ENCODE data around the gene GHSR.

GHSR gene

DNA sequence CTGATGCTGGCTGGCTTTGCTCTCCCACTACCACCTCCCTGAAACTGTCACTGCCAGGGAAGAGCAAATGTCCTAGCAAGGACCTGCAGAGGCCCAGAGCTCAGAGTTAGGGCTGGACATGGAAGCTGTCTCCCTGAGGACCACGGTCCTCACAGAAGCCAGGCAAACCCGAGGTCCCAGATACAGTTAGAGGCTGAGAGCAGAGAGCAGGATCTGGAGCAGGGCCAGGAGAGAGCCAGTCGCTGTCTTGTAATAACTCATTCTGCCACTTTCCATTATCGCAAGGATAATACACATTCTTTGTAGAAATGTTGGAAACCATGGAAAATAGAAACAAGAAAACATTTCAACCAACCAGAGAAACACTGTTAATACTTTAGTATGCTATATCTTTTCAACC lies 10.1 kb downstream of the GHSR start:
- FAIRE-seq, result no peak
- TF ChIP-seq, protein P1, sequence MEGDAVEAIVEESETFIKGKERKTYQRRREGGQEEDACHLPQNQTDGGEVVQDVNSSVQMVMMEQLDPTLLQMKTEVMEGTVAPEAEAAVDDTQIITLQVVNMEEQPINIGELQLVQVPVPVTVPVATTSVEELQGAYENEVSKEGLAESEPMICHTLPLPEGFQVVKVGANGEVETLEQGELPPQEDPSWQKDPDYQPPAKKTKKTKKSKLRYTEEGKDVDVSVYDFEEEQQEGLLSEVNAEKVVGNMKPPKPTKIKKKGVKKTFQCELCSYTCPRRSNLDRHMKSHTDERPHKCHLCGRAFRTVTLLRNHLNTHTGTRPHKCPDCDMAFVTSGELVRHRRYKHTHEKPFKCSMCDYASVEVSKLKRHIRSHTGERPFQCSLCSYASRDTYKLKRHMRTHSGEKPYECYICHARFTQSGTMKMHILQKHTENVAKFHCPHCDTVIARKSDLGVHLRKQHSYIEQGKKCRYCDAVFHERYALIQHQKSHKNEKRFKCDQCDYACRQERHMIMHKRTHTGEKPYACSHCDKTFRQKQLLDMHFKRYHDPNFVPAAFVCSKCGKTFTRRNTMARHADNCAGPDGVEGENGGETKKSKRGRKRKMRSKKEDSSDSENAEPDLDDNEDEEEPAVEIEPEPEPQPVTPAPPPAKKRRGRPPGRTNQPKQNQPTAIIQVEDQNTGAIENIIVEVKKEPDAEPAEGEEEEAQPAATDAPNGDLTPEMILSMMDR (IDR thresholded peaks at IDR 0.05; ENCODE audit: insufficient read depth, missing control alignments), result no peak
- no peak for DNase-seq (ENCODE audit: insufficient read length, low spot score)

DNA sequence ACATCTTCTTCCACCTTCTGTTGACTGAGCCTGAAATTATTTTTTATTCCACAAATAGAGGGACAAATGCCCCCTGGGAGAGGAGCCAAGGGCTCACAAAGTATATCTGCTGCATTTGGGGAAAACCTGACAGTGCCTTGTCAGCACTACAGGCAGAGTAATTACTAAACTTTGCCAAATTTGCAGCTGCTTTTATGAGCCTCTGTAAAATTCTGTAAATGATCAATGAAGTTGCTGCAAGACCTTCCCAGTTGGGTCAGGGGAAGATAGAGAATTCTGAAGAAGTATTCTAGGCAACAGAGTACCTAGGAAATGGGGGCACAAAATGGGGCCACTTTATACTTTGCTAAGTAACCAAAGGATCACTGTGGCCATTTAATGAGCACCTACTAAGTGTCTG lies 10.5 kb downstream of the GHSR start:
- DNase-seq (ENCODE audit: insufficient read length, low spot score), result no peak
- TF ChIP-seq, protein P1 (IDR thresholded peaks at IDR 0.05; ENCODE audit: insufficient read depth, missing control alignments), result no peak

DNA sequence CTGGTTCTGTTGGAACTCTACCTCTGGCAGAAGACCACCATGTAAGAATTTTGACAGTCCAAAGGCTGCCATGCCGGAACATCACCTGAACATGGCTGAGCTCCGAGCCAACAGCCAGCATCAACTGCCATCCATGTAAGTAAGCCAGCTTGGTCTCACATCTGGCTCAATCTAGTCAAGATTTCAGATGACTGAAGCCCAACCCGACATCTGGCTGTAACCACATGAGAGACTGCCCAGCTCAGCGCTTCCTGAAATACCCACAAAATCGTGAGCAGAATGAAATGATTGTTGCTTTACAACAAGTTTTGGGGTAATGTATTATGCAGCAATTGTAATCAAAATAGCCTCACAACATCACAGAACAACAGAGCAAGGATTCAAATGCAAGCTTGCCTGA lies 32.9 kb downstream of the GHSR start:
- TF ChIP-seq, protein P1 (IDR thresholded peaks at IDR 0.05; ENCODE audit: insufficient read depth, missing control alignments), result no peak
- no peak for DNase-seq (ENCODE audit: insufficient read length, low spot score)

More for the DNA sequence above, 10.5 kb downstream of the GHSR start:
- FAIRE-seq, result no peak

GRCh38 chr3:172411478-172411947 lies 36.7 kb downstream of the GHSR start:
- no peak for DNase-seq (ENCODE audit: insufficient read length, low spot score)
- no peak for FAIRE-seq
- TF ChIP-seq, protein P1 (IDR thresholded peaks at IDR 0.05; ENCODE audit: insufficient read depth, missing control alignments), result no peak

More for the DNA sequence above, 32.9 kb downstream of the GHSR start:
- no peak for FAIRE-seq

GRCh38 chr3:172410702-172411477 lies 37.4 kb downstream of the GHSR start:
- TF ChIP-seq, protein P1 (IDR thresholded peaks at IDR 0.05; ENCODE audit: insufficient read depth, missing control alignments), result no peak
- FAIRE-seq, result no peak
- no peak for DNase-seq (ENCODE audit: insufficient read length, low spot score)

GRCh38 chr3:172407872-172408271 lies 40.4 kb downstream of the GHSR start:
- DNase-seq (ENCODE audit: insufficient read length, low spot score), result no peak
- no peak for FAIRE-seq
- TF ChIP-seq, protein P1 (IDR thresholded peaks at IDR 0.05; ENCODE audit: insufficient read depth, missing control alignments), result no peak

- TF ChIP-seq, protein P1 (IDR thresholded peaks at IDR 0.05; ENCODE audit: insufficient read depth, missing control alignments), result no peak
- FAIRE-seq (no peak), DNase-seq (ENCODE audit: insufficient read length, low spot score) (no peak)
Observed at GRCh38 chr3:172405914-172406313, 42.3 kb downstream of the GHSR start.

Measured in D721Med (cell line).